Hindlimb muscle (tissue), 1 donor: ENCODE results near the gene MYO3B. TPM values are rescaled to one million over a fixed set of nuclear protein-coding genes. Genes with fewer than 3 reads are reported as not detected.
"Not testable (repeated sequence)": the region's sequence is repeated elsewhere in the genome, so short reads cannot be mapped to it uniquely, and the experiment has no call there.

Experiments
- DNase-seq: peaks from one replicate; pipeline ENCODE4 v3.0.0-alpha.2; 2013
- polyA plus RNA-seq: library from polyadenylated mRNA; unstranded; fragments of 120-200 nt; gene quantifications from one replicate; pipeline ENCODE4 v1.2.1, GENCODE V29; 2013; ENCODE audit not compliant: insufficient read length

The MYO3B gene
- polyA plus RNA-seq, 1 donor = 0.06 TPM

DNA sequence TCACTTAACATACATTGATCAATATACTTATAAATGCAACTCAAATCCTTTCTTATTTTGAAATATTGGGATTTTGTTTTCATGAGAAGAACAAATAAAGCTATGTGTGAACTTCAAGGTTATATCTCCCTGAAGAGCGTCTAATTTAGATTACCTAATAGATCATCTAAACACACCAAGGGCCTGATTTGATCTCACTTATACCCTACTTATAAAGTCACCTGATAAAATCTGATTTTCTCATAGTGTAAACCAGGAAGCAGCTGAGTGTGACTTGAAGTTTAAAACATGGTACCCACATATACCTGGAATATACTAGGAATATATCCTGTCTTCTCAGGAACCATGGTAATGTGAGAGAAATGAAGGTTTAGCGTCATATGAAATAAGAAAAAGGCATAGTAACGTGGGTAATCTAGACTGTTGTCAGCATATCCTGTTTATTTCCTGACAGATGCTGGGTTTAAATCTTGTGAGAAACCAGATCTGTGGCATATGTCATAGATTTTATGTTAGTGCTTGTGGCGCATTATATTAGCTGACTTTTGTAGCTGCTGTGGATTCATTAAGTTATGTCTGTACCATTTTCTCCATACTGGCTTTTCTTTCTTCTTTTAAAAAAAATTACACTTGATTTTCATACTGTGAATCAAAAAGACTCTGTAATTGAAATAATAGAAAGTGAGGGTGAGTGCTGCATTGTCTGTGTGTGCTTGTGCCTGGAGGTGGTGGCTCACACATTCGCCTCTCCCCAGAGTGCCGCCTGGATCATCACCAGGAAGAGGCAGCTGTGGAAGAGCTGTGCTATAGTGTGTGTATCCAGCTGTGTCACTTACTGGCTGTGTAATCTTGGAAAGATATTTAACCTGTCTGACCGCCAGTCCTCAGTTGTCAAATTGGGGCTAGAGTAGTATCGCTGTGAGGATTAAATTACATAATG, 164.0 kb downstream of the MYO3B start:
- peak; percentile 7 for DNase-seq

DNA sequence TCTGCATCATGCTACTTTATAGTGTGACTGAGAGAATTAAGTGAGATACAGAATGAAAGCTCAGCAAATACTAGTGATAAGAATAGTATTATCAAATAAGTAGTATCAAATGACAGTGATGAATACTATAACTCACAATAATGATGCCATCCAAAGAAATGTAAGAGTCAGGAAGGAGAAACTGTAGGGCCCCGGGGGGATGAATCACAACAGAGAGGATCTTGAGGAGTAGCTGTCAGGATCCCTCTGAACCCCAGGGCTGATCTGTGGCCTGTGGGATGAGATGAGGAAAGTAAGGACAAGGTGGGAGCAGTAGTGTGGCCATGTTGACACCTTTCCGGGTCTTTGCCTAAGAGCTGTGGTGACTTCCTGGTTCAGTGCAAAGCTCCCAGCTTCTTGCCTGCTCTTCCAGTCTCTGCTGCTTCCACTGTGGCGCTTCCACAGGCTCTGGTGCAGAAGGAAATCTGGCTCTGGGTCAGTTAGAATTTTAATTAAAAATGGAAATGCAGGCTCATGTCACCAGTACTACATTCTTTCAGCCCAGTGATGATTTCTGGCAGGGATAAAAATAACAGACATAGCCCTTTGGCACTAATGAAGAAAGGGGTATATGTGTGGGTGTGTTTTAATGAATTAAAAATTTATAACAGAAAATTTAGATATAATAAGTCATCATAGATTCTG, 166.9 kb downstream of the MYO3B start:
- no peak for DNase-seq

DNA sequence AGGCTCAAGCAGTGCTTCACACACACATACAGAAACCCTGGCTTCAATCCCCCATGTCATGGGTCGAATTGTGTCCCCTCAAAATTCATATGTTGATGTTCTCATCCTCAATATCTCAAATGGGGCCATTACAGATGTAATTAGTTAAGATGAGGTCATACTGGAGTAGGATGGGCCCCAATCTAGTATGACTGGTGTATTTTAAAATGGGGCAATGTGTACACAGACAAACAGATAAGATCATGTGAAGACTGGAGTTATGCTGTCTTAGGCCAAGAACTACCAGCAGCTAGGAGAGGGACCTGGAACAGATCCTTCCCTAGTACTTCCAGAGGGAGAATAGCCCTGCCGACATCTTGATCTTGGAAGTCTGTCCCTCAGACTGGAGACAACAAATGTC, 167.7 kb downstream of the MYO3B start:
- DNase-seq = no peak

DNA sequence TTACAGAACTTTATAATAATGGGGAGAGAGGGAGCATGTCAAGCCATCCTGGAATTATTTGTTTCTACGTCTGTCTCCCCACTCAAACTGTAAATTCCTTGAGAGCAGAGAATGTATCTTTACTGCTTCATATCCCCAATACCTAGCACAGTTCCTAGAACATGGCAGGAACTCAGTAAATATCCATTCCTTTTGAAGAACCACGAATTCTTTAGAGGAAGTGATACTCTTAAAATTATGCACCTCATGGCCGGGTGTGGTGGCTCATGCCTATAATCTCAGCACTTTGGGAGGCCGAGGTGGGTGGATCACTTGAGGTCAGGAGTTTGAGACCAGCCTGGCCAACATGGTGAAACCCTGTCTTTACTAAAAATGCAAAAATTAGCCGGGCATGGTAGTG, 171.3 kb downstream of the MYO3B start:
- DNase-seq = not testable (repeated sequence)

DNA sequence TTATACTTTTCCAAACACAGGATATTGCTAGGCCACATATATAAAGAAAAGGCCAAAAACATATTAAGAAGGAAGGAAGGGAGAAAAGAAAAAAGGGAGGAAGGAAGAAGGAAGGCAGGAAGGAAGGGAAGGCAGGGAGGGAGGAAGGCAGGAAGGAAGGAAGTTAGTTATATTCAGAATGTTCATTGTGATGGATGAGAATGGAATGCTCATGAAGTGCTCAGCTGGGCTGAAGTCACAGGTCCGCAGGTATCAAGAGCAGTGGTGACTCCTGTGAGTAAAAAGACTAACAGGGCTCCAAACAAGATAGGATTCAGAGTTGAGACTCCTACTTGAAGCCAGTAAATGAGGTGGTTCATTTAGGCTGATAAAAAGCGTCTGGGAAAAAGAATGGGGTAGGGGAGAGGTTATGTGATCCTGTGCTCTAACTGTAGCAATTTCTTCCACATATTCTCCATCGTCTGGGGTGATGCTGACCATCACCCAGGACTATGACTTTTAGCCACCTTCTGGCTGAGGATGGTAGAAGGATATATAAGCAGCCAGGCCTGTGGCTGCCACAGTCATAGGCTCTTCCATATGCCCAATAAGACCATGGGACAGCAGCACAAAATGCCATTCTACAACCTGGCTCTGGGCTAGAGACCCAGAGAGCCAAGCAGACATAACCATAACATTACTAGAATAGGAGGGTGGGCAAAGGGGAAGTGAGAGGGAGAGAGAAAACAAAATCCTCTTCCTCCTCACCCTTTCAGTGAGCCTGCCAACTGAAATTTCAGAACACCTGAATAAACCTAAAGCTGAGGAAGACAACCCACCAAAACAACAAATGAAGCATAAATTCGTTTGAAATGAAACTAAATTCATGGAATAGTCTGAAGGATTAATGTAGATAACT, 173.2 kb downstream of the MYO3B start:
- no peak for DNase-seq

DNA sequence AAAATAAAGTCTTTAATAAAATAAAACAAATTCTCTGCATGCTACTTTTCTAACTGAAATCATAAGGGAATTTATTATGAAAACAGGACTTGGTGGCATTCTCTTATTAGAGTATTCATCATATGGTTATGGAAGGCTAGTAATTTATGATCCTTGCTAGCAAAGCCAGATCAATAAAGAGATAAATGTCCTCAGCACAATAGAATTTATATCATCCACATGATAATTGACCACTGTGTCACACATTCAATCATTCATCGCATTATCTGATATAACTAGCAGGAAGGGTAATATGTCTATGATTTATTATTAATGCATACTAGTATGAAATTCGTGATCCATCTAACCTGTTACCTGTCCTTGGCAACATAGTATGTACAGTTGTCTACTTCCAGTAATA, 175.8 kb downstream of the MYO3B start:
- no peak for DNase-seq

DNA sequence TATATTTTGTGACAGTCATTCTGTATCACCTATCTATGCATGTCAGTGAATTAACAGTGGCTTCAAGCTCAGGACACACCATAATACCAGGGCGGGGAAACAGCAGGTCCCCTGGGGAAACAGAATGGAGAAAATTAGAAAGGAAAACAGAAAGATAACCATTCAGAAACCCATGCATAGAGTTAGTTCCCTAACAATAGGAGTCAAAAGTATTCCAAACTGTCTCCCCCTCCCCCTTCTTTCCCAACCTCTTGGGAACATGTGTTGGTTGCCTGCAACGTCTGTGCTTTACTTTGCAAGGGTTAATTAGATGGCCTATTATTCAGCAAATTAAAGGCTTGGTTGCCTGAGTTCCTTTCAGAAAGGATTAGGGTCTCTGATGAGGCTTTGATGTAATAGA, 176.4 kb downstream of the MYO3B start:
- no peak for DNase-seq

DNA sequence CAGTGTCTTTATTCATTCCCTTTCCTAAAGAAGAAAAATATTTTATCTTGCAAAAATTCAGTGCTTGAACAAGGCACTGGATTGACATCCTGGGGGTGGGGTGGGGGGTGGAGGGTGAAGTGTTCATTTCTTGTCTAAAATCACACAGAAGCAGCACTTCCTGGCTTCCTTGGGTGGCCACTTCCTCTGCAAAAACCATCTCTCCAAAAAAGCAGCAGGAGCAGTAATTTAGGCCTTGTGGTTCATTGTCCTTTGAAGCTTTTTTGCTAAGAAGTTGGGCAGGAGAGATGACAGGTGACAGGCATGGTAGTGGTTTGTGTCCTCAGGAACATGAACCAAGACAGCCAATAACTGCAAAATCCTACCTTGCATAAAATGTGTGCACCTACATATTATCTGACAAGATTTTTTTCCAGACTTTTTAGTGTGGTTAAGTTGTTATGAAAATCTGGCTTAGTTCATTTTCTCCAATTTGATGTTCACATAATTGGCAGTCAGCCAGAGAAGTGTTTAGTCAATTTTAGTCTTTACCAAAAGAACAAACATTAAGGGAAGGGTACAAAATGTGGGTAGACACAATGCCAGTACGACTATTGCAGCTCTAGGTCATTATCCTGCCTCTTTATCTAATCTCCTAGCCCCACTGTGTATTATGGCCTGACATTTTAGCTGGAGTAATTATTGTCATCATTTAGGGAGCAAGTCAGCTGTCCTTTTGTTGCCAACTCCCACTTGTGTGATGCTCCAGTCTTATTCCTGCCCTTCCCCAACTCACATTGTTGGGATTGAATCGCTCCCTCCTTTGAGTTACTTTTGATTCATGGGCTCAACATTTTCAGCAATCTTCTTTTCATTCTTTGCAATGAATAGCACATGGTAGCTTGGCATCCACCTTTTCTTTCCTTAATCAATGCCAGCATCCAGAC, 177.2 kb downstream of the MYO3B start:
- no peak for DNase-seq

DNA sequence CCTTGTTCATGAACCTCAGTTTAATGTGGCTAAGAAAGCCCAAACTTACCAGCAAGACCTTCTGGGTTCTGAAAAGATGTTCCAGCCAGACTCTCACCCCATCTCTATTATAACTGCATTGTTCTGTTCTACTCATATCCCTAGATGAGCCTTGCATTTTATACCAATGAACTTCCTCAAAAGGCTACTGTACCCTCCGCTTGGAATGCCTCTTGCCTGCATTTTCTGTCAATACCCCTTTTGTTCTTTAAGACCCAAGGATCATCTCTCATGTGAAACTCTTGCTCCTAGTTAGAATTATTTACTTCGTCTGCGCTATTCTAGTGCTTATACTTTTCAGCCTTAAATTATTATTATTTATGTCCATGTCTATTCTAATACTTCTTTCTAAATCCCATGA, 181.5 kb downstream of the MYO3B start:
- DNase-seq = no peak

DNA sequence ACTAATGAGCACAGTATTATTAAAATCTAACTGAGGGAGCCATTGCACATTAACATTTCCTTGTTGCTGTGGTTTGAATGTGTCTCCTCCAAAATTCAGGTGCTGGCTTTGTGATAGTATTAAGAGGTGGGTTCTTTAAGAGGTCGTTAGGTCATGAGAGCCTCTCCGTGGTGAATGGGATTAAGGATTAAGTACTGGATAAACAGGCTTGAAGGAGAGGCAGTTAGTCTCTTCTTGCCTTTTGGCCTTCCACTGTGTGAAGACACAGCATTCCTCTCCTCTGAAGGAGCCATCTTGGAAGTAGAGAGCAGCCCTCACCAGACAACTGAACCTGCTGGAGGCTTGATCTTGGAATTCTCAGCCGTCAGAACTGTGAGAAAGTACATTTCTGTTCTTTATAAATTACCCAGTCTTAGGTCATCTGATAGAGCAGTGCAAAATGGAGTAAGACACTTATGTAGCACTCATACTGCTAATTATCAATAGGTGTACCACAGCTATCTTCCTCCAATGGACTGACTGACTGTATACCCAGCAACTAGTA, 182.7 kb downstream of the MYO3B start:
- no peak for DNase-seq

DNA sequence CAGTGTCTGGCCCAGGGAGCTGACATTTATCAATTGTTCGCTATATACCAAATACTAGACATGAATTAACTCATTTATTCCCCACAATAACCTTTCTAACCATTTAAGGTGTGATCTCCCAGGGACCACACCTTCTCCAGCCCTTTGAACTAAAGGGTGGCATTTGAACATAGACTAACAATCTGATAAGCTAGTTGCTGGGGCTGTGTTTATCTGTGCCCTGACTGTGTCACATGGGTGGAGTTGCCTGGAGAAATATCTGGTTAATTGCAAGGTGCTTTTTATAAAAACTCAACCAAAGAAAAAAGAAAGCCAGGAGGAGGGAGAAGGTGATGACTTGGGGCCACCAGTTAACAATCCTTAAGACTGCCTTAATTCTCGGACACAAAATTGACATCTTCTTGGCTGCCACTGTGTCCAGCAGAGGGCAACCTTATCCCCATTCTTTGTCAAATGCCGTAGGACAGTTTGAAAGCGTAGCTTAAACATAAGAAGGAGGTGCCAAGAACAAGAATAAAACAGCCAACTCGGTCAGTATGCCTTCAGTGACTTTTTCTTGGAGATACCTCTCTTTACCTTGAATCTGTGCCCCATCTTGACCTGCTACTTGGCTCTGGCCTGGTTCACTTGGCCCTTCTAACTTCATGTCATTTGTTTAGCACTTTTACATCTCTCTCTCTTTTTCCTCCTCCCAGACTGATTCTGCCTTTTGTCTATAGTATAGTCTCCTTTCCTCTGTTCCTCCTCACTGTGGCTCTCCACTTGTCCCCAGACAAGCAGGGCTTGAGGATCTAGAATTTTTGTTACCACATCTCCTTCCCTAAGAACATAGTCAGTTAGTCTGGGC, 183.4 kb downstream of the MYO3B start:
- peak; percentile 6 for DNase-seq

DNA sequence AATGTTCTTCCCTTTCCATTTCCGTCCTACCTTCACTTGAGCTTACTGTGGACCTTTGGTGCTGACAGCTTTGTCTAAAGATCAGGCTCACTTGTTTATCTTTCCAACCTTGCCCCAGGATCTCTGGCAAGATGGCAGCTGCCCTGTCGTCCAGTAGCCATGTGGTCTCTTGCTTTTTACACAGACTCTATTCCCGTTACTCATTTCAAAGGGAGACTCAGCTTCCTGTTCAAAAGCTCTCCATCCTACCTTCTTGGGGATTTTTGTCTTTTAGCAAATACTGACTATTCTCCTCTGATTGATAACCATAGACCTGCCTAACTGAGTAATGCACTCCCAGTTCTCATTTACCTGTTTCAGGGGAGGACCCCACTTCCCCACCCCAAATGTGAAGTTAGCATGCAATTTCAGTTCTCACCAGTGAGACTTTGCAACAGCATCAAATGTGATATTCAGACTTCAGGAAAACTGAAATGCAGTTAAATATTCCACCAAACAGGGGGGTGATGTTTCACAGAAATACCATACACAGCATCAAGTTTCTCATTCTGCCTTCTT, 184.4 kb downstream of the MYO3B start:
- DNase-seq = no peak

DNA sequence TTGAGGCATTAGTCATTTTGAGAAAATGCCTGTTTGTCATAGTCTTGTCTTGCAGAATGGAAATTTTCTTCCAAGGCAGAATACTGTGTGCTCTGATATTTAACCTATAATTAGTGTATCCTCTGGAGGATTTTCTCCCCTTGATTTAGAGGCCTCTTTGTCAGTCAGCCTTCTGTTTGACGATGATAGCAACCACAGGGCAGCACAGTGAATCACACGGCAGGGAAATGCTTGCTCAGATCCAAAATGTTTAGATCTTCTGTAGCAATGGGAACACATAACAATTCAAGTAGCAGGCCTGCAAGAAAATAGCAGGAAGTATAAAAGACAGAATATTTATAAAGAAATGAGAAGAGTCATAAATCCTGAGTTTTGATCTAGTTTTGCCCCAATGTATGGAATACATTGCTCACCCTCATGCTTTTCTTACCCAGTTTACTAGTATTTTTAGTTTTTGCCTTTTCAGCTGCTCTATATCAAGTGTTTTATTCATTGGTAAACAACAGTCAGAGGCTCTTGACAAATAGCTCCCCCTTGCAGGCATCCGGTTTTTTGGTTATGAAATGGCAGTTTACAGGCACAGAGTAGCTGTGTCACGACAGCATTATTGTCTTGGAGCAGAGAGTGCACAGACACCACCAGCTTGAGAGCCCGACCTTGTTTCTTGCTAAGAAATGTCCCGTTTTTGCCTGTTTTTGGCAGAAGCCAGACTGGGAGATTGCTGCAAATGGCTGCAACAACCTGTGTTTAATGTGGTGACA, 185.1 kb downstream of the MYO3B start:
- DNase-seq = no peak

DNA sequence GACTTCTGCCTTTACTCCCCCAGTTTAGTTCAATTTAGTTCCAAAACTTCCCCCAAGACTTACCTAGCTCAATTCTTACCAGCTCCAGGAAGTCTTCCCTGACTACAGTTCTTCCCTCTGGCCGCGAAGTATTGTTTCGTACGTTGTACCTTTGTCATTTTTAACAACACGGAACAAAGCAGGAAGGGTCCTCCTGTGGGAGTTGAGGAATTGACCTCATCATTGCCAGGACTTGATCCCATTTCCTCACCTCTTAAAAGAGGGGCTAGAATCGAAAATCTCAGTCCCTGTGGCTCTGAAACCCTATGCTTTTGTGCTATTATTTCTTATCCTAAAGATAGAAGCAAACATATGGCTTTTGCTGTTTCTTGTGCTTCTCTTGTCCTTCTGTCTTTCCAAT, 187.1 kb downstream of the MYO3B start:
- DNase-seq = no peak

DNA sequence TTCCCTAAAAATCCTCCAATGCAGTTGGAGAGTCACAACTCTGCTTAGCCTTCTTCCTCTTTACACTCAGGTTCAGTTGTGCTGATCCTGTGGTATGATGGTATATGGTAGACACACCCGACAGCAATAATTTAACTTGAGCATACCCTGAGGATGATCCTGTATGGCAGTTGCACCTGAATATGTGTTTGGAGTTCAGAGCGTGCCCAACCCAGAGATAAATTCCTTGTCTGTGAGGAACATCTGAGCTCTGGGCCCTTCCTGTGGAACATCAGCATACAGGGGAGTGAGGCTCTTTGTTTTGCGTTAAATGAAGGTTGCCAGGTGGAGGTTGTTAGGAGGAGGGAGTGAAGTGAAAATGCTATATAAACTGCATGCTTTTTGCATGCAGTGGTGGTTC, 187.7 kb downstream of the MYO3B start:
- DNase-seq = no peak

DNA sequence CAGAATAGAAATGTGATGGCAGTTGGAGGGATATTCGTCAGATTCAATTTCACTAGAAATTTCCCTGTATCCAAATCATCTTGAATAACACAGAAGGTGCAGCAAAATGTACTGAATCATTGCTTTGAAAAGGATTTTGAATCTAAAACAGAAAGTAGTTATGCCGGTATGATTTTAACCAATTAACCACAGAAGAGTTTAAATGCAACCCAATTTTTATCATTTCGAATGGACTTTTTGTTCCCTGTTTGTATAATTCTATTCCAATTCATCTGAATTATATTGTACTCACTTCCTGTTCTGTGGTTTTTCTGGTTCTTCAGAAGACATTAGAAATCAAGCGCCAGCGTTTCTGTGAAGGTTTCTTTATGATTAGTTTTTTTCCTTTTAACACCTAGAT, 190.4 kb downstream of the MYO3B start:
- DNase-seq = no peak

DNA sequence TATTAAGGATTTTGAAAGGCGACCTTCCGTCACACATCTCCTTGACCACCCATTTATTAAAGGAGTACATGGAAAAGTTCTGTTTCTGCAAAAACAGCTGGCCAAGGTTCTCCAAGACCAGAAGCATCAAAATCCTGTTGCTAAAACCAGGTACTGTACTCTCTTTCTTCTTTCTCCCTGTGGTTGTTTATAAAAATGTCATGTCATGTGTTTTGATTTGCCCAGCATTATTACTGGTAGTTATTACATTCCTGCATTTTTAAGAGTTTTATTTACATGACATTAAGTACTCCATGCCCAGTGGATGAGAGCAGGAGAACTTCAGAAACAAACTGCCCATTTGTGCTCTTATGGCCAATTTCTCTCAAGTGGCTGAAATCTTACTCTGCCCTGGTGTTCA, 191.3 kb downstream of the MYO3B start:
- no peak for DNase-seq

DNA sequence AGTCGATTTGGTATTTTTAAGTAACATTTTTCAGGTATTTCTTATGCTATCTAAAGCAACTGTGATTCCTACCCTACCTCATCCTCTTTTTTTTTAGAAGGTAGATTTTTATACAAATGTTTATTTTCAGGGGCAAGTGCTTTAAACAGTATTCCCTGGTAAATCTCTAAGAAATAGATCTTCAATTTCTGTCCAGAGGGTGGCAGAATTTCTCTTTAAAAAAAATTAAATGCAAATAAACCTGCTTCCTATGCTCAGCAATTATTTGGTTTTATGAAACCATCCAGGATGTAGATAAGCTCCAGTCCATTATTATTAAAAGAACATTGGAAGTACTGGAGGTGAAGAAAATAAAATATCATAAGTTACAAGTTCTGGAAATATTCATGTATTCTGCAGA, 191.9 kb downstream of the MYO3B start:
- DNase-seq = no peak

DNA sequence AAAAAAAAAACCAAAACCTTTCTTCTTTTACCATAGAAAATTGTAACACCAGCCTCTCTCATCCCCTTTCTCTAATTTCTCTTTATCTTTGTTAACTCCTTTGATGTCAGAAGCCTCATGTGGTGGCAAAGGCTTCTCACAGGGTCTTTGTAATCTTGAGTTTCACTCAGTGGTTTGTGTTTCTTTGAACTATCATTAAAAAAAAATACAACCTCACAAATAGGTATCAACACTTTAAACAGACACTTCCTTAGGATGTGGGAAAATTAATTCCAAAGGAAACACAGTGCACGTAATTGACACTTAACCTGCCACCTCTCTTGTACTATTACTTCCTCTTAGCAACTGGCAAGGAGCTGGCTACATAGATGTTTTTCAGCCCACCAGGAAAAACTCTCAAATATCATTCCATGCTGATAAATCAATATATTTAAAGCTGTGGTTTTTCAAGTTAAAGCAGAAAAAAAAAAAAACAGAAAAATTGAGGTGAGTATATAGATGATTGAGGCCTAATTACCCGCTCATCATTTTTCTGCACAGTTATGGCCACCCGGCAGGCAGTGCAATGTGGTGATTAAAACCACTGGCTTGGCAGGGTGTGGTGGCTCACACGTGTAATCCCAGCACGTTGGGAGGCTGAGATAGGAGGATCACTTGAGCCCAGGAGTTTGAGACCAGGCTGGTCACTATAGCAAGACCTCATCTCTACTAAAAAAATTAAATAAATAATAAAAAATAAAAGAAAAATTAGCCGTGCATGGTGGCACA, 193.5 kb downstream of the MYO3B start:
- no peak for DNase-seq
